Endodermal cell (in vitro differentiated cells): ENCODE results near the gene NAA20. TPM values are rescaled to one million over a fixed set of nuclear protein-coding genes. Genes with fewer than 3 reads are reported as not detected.

Experiments
- DNase-seq: peaks from one replicate; pipeline ENCODE4 v3.0.0-alpha.2; 2017
- H3K27ac ChIP-seq: 2 replicates; pipeline ENCODE4 v1.5.1; 2013; ENCODE audit warnings: mild to moderate bottlenecking, low read depth, low read length, moderate library complexity
- H3K27me3 ChIP-seq: 2 replicates; pipeline ENCODE4 v1.6.1; 2013; ENCODE audit warnings: mild to moderate bottlenecking, low read length, moderate library complexity; ENCODE audit not compliant: insufficient read depth, control insufficient read depth, poor library complexity, severe bottlenecking
- H3K36me3 ChIP-seq: 2 replicates; pipeline ENCODE4 v1.7.0; 2013; ENCODE audit warnings: mild to moderate bottlenecking, low read length, moderate library complexity; ENCODE audit not compliant: control insufficient read depth, insufficient read depth
- H3K4me1 ChIP-seq: one replicate; pipeline ENCODE4 v1.7.0; 2013; ENCODE audit warnings: low read length; ENCODE audit not compliant: control insufficient read depth, insufficient read depth
- H3K4me3 ChIP-seq: 2 replicates; pipeline ENCODE4 v1.5.1; 2013; ENCODE audit warnings: mild to moderate bottlenecking, low read length, moderate library complexity
- H3K9ac ChIP-seq: 2 replicates; pipeline ENCODE4 v1.6.1; 2013; ENCODE audit warnings: mild to moderate bottlenecking, low read length, moderate library complexity; ENCODE audit not compliant: poor library complexity, severe bottlenecking; ENCODE audit errors: extremely low read depth
- H3K9me3 ChIP-seq: 2 replicates; pipeline ENCODE4 v1.6.1; 2013; ENCODE audit warnings: mild to moderate bottlenecking, low read length, moderate library complexity; ENCODE audit not compliant: control insufficient read depth
- H3K27ac Mint-ChIP-seq: 2 replicates; pipeline ENCODE4 v1.8.0; 2020; ENCODE audit warnings: mixed read lengths
- H3K27me3 Mint-ChIP-seq: 2 replicates; pipeline ENCODE4 v1.8.0; 2021; ENCODE audit warnings: mild to moderate bottlenecking, mixed read lengths; ENCODE audit not compliant: insufficient read depth
- H3K36me3 Mint-ChIP-seq: 2 replicates; pipeline ENCODE4 v1.8.0; 2020; ENCODE audit warnings: low read depth, mixed read lengths
- H3K4me1 Mint-ChIP-seq: 2 replicates; pipeline ENCODE4 v1.8.0; 2020; ENCODE audit warnings: mixed read lengths
- H3K4me3 Mint-ChIP-seq: 2 replicates; pipeline ENCODE4 v1.8.0; 2020; ENCODE audit warnings: mild to moderate bottlenecking, moderate library complexity, mixed read lengths
- H3K9me3 Mint-ChIP-seq: 2 replicates; pipeline ENCODE4 v1.8.0; 2020; ENCODE audit warnings: mild to moderate bottlenecking, mixed read lengths
- WGBS, 2 experiments: methylation state at CpG; one replicate each; pipeline versions ENCODE4 v1.1.5 to v1.1.7; 2013; ENCODE audit warnings: missing lambda C conversion rate in 2 of 2, mixed read lengths in 1 of 2; ENCODE audit not compliant: insufficient coverage in 1 of 2, insufficient read length in 1 of 2; 5-methylcytosine and 5-hydroxymethylcytosine counted together
- total RNA-seq, 2 donors: library from RNA; stranded (reverse); fragmentation: NEBNext Ultra II Directional in 1 of 2; extraction: Animal tissue kit (Norgen Biotek cat#: 25700) in 1 of 2; gene quantifications; 2 replicates in 1 of 2; 3 replicates in 1 of 2; pipeline ENCODE4 v1.2.1, GENCODE V29; 2021
- TF ChIP-seq, protein P1 (sequence below): fragments of 200-600 bp; sonication (generic); conservative IDR thresholded peaks from 2 replicates; pipeline ENCODE4 v1.5.0; 2021; ENCODE audit warnings: antibody characterized with exemption, mild to moderate bottlenecking

Gene NAA20
- total RNA-seq, 2 donors from 2014 or later, result 35.1 to 39.4 TPM

DNA sequence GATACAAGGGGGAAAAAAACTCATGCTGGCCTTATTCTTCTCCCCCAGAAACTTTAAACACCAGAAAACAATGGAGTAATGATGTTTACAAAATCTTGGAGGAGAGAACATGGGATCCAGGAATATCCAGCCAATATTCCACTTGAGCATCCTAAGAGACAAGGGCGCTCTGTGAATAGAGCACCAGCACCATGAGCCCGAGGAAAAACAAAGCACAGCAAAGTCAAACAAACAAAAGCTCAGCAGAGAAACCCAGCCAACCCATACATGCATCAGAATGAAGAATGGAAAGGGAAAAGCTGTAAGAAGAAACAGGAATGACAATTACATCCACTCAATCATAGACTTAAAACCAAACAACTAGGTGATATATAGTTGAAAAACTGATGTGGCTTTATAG, 4.6 kb upstream of the NAA20 start:
- Mint-ChIP-seq H3K27me3 (no peaks in the 10 kb centered on the region), H3K27ac (no peak overlapping the region), H3K36me3 (no peaks in the 10 kb centered on the region), H3K4me1 (peaks cover 13% of the 10 kb centered on the region), H3K9me3 (no peaks in the 10 kb centered on the region), H3K4me3 (no peak overlapping the region)
- Histone ChIP-seq H3K4me3 (no peak overlapping the region), H3K9me3 (no peaks in the 10 kb centered on the region), H3K4me1 (peaks cover 4% of the 10 kb centered on the region), H3K27ac (no peak overlapping the region), H3K9ac (no peak overlapping the region), H3K27me3 (no peaks in the 10 kb centered on the region), H3K36me3 (no peaks in the 10 kb centered on the region)
- DNase-seq, result no peak
- WGBS, 2 experiments, result 84 to 100% methylated on average over 1 to 2 of the region's 2 CpGs
- TF ChIP-seq, protein P1, sequence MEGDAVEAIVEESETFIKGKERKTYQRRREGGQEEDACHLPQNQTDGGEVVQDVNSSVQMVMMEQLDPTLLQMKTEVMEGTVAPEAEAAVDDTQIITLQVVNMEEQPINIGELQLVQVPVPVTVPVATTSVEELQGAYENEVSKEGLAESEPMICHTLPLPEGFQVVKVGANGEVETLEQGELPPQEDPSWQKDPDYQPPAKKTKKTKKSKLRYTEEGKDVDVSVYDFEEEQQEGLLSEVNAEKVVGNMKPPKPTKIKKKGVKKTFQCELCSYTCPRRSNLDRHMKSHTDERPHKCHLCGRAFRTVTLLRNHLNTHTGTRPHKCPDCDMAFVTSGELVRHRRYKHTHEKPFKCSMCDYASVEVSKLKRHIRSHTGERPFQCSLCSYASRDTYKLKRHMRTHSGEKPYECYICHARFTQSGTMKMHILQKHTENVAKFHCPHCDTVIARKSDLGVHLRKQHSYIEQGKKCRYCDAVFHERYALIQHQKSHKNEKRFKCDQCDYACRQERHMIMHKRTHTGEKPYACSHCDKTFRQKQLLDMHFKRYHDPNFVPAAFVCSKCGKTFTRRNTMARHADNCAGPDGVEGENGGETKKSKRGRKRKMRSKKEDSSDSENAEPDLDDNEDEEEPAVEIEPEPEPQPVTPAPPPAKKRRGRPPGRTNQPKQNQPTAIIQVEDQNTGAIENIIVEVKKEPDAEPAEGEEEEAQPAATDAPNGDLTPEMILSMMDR, result no peak

DNA sequence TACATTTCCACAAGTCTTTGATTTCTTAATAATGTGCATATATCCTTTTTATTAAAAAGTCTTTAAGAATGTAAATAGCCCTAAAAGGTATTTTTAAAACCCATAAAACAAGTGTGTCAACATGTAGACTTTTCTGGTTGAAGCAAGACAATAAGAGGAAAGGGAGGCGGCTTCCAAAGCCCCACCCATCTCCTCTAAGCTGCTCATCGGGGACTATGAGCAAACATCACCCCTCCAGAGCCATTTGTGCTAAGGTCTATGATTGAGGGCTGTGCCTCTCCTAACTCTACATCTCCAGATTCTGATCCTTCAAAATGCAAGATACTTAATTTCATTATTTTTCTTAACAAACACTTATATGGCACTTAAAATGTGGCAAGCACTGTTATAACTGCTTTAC, 2.5 kb upstream of the NAA20 start:
- Mint-ChIP-seq H3K9me3 (no peaks in the 10 kb centered on the region), H3K27me3 (no peaks in the 10 kb centered on the region), H3K36me3 (peaks cover 9% of the 10 kb centered on the region), H3K27ac (no peak overlapping the region), H3K4me3 (no peak overlapping the region), H3K4me1 (peaks cover 19% of the 10 kb centered on the region)
- Histone ChIP-seq H3K9me3 (no peaks in the 10 kb centered on the region), H3K9ac (no peak overlapping the region), H3K36me3 (no peaks in the 10 kb centered on the region), H3K4me3 (no peak overlapping the region), H3K4me1 (peaks cover 4% of the 10 kb centered on the region), H3K27ac (no peak overlapping the region), H3K27me3 (no peaks in the 10 kb centered on the region)
- TF ChIP-seq, protein P1, result no peak
- no peak for DNase-seq
- 84% methylated on average over 2 of the region's 2 CpGs; no CpG with 5 or more reads in 1 of the 2 experiments for WGBS, 2 experiments

DNA sequence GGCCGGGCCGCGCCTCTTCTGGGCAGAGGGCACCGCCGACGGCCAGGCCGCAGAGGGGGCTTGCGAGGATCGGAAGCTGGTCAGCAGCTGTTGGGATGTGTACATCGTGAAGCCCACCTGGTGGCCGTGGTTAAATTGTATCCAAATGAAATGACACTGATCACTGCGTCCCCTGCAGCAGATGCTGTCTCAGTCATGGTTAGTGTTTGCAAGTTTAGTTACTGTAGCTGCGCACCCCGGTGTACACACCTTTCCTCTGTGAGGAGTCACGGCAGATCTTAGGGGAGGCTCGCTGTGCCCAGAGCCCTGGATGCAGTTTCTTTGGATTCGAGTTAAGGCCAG, 653 bp downstream of the NAA20 start:
- H3K27ac Mint-ChIP-seq, result no peak overlapping the region
- peaks cover 4% of the 10 kb centered on the region for H3K4me1 ChIP-seq
- 9 to 18% methylated on average over 7 to 17 of the region's 17 CpGs for WGBS, 2 experiments
- H3K9me3 Mint-ChIP-seq, result no peaks in the 10 kb centered on the region
- H3K27me3 ChIP-seq, result no peaks in the 10 kb centered on the region
- peaks cover 11% of the 10 kb centered on the region for H3K36me3 Mint-ChIP-seq
- H3K4me3 ChIP-seq, result peak overlapping the region; percentile 95
- DNase-seq, result no peak
- H3K9me3 ChIP-seq, result no peaks in the 10 kb centered on the region
- H3K27ac ChIP-seq, result no peak overlapping the region
- peaks cover 22% of the 10 kb centered on the region for H3K4me1 Mint-ChIP-seq
- H3K4me3 Mint-ChIP-seq, result peak overlapping the region; percentile 80
- H3K36me3 ChIP-seq, result no peaks in the 10 kb centered on the region
- peak overlapping the region; percentile 62 for H3K9ac ChIP-seq
- TF ChIP-seq, protein P1, result peak; percentile 55
- H3K27me3 Mint-ChIP-seq, result no peaks in the 10 kb centered on the region
